MM.1S (cell line): ENCODE data around the gene ALDH16A1.

ENCODE experiments used
- EZH2 ChIP-seq: fragments of 300-600 bp; sonication (generic); optimal IDR thresholded peaks from 2 replicates; pipeline ENCODE3; 2017; ENCODE audit warnings: low read depth, mild to moderate bottlenecking, antibody characterized with exemption, low read length, mixed read lengths
- EZH2phosphoT487 ChIP-seq: fragments of 300-600 bp; sonication (generic); IDR thresholded peaks from 2 replicates; pipeline ENCODE4 v1.6.1; 2018; ENCODE audit warnings: antibody characterized with exemption, low read length
- TF ChIP-seq, protein P1 (sequence below): fragments of 300-600 bp; sonication (generic); IDR thresholded peaks from 2 replicates; pipeline ENCODE4 v1.5.1; 2016; ENCODE audit warnings: antibody characterized with exemption, low read length, mixed read lengths

DNA sequence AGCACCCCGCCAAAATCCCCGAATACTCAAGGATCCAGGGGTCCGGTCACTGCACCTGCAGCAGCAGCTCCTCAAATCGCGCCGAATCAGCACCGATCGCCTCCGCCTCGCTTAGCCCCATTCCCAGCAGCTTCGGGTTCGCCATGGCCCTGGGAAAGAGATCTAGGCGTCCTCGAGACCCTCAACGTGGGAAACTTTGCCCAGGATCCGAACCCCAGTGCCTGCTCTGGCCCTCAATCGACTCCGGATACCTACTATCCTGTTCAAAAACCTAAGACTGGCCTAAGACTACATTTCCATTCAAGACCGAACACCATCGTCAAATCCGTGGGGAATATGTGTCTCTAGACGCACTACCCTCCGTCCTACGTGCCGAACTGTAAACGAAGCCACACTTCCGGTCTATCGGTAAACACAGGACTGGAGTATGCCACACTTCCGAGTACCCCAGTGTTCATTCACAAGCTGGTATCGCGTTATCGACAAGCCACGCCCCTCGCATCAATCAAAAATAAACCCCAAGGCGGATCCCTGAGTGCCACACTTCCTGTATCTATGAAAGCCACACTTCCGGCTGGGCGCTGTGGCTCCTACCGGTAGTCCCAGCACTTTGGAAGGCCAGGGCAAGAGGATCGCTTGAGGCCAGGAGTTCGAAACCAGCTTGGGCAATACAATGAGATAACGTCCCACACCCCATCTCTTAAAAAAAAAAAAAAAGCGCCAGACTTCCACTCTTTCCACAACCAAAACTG lies 1.4 kb upstream of the ALDH16A1 start, which contains the start of gene PIH1D1:
- TF ChIP-seq, protein P1, sequence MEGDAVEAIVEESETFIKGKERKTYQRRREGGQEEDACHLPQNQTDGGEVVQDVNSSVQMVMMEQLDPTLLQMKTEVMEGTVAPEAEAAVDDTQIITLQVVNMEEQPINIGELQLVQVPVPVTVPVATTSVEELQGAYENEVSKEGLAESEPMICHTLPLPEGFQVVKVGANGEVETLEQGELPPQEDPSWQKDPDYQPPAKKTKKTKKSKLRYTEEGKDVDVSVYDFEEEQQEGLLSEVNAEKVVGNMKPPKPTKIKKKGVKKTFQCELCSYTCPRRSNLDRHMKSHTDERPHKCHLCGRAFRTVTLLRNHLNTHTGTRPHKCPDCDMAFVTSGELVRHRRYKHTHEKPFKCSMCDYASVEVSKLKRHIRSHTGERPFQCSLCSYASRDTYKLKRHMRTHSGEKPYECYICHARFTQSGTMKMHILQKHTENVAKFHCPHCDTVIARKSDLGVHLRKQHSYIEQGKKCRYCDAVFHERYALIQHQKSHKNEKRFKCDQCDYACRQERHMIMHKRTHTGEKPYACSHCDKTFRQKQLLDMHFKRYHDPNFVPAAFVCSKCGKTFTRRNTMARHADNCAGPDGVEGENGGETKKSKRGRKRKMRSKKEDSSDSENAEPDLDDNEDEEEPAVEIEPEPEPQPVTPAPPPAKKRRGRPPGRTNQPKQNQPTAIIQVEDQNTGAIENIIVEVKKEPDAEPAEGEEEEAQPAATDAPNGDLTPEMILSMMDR: no peak
- TF ChIP-seq EZH2 (no peak), EZH2phosphoT487 (no peak)
